NCI-H510A treated with DMSO at 0.1 percent for 48 hours (cell line): Measurements from ENCODE around the gene UBR4.
"Not testable (repeated sequence)": the region's sequence is repeated elsewhere in the genome, so short reads cannot be mapped to it uniquely, and the experiment has no call there.

ENCODE experiments used
- DNase-seq: peaks from one replicate; lab custom pipeline; 2025; lab: John Stamatoyannopoulos, UW

The UBR4 gene

DNA sequence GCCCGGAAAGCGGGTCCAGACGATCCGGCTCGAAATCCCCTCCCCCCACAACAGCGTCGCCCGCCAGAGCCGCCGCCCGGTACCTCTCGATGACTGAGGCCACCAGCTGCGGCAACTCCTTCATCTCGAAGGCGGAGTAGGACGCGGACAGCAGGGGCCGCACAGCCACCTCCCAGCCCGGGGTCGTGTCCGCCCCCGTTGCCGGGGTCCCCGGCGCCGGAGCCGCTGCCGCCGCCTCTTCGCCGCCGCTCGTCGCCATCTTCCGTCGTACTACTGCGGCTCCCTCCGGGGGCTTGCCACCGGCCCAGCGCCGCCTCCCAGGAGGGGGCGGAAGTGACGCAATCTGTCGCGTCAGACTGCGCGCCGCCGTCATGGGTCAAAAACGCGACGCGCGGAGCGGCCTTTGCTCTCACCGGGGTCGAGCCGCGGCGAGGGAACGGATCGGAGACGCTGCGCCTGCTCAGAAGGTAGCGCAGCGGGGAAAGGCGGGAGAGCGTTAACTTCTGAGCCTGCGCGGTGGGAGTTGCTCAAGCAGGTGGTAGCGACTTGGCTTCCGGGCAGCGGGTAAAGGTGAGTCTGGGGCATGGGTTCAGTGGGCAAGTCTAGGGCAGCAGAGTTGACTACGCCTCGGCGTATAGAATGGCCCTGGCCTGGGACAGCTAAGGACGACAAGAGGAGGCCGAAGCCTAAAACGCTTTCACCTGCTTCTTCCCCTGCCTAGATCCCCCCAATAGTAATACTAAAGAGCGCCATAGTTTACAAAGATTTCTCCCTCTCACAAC, at the start of gene UBR4:
Gene UBR4 (minus strand): TSS at position 277 of the 782 bp plus-strand sequence. CDS start 18 bp downstream, at position 259.
- peak; percentile 93 for DNase-seq

- no peak for DNase-seq
Observed at GRCh38 chr1:19258353-19258752, 48.3 kb upstream of the UBR4 start.

DNA sequence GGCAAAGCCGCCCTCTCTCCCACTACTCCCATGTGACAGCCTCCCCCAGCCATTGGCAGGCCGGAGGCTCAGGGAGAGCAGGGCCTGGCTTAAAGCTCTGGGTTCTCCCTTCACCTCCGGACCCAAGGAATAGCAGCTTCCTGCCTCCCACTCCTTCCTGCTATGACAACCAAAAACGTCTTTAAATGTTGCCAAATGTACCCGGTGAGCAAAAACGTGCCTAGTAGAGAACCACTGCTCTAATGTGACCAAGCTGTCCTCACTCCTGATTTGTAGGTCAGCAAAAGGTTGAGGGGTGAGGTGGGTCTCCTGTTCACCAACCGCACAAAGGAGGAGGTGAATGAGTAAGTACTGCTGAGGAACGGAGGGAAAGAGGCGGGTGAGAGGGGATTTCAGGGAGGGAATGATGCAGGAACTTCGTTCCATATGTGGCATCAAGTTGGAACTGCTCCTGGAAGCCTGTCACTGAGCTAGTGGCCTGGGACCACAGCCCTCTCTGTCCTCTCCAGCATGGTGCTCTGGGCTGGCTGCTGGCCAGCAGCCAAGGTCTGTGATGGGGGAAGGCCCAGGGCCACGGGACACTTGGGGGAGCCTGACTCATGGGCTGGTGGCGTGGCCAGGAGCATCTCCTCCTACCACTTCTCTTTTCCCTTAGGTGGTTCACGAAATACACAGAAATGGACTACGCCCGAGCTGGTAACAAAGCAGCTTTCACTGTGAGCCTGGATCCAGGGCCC, 47.3 kb upstream of the UBR4 start:
- DNase-seq = no peak

- DNase-seq = not testable (repeated sequence)
Observed at GRCh38 chr1:19256301-19256700, 46.2 kb upstream of the UBR4 start.

DNA sequence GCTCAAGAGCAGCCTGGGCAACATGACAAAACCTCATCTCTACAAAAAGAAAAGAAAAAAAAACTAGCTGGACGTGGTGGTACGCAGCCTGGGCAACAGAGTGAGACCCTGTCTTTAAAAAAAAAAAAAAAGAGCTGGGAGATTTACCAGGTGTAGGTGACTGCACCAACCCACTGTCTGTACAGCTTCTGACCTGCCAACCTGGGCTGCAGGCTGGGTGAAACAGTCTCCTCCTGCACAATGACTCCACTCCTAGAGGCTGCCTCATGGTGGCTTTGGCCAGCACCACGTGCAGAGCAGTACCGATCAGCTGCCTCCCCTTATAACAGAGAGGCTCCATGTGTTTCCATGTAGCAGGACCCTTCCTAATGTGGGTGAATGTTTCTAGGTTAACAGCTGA, 45.2 kb upstream of the UBR4 start:
- no peak for DNase-seq

DNA sequence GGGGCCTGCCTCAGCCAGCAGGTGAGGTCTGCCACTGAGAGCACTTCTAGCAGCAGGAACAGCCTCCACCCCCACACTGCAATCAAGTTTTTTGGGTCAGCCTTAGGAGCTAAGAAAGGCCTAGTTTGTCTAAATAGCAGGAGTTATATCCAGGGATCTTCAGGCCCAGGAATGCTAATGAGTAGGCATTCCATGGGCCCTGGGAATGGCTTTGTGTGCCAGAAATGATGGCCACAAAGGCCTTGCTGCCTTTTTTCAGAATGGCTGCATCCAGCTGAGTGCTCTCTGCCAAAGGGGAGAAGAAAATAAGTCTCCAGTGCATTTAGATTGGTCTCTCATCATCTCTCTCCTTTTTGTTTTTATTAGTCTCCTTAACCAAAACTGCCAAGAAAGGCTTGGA, 44.4 kb upstream of the UBR4 start:
- DNase-seq = no peak

DNA sequence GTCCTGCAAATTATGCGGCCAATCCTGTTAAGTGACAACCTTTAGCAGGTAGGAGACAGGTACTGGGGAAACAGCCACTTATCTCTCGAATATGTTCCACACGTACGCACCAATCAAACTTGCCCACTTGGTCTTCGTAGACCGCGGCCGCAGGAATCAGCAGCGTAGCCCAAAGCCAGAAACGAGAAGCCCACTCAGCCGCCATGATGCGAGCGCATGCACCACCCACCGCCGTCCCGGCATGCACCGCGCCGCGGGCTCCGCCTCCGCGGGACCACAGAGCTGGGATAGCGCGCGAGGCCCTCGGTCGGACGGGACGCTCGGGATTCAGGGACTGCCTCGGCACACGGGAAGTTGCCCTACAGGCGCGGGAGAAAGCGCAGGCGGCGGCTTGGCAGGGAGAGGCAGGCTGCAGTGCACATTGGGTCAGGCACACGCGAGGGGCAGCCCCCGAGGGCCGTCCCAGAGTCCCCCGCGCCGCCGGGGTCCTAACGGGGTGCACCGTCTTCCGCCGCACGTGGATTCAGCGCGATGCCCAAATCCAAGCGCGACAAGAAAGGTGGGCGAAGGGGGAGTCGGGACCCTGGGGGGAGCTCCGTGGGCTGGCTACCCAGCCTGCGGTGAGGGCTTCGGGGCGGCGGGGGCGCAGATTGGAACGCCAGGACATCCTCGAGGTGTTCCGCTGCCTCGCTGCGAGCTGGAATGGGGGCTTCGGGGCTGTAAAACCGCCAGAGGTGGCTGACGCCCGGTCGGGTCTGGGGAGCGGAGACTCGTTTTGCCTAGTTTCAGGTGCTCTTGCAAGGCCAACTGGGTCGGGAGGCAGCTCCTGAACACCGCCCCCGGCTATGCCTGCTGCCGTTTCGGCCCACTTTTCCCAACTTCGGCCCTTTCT, 41.5 kb upstream of the UBR4 start, which contains the start of the genes EMC1 and MRTO4:
Gene EMC1 (minus strand): TSS at position 220 of the 892 bp plus-strand sequence. CDS start 15 bp downstream, at position 205.
Gene MRTO4 (plus strand): TSS at position 501 of the 892 bp plus-strand sequence. CDS start 31 bp downstream, at position 532.
- peak; percentile 77 for DNase-seq

GRCh38 chr1:19250629-19251304, 40.7 kb upstream of the UBR4 start:
- no peak for DNase-seq

GRCh38 chr1:19240673-19241538, 30.8 kb upstream of the UBR4 start:
- peak; percentile 60 for DNase-seq

GRCh38 chr1:19239876-19240275, 29.8 kb upstream of the UBR4 start:
- no peak for DNase-seq

GRCh38 chr1:19234224-19234623, 24.2 kb upstream of the UBR4 start:
- DNase-seq = no peak

DNA sequence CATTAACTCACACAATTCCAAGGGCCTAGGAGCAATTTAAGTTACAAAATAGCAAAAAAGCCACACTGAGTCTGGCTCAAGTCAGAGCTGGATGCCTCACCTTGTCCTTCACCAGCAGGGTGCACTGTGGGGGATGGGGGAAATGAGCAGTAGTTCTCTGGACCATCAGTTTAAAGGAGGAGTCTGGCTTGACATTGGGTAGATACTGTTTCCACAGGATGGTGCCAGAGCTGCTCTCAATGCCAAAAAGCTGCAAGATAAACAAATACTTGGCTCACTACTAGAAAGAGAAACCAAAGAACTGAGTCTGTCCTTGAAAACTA, 22.4 kb upstream of the UBR4 start:
- DNase-seq = no peak

DNA sequence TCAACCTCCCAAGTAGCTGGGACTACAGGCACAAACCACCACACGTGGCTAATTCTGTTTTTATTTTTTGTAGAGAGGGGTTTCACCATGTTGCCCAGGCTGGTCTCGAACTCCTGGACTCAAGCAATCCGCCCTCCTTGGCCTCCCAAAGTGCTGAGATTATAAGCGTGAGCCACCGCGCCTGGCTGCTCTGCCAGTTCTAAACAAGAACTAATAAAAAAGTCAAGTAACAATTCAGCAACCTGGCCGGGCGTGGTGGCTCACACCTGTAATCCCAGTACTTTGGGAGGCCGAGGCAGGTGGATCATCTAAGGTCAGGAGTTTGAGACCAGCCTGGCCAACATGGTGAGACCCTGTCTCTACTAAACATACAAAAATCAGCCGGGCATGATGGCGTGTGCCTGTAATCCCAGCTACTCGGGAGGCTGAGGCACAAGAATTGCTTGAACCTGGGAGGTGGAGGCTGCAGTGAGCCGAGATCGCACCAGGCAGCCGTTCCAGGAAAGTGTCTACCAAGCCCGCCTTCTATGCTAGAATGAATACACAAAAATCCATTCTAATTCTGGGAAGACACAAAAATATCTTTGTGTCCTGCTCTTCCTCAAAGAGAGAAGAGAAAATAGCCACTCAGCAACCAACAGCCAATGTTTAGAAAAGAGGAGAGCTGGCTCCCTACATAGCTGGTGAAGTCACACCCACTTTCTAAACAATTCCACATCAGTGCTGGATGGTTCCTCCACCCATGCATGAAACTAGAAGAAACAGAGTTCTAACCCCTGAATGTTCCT, 21.9 kb upstream of the UBR4 start:
- not testable (repeated sequence) for DNase-seq

GRCh38 chr1:19229828-19230325, 19.8 kb upstream of the UBR4 start:
- DNase-seq = no peak

- no peak for DNase-seq
Observed at GRCh38 chr1:19229229-19229628, 19.2 kb upstream of the UBR4 start.

DNA sequence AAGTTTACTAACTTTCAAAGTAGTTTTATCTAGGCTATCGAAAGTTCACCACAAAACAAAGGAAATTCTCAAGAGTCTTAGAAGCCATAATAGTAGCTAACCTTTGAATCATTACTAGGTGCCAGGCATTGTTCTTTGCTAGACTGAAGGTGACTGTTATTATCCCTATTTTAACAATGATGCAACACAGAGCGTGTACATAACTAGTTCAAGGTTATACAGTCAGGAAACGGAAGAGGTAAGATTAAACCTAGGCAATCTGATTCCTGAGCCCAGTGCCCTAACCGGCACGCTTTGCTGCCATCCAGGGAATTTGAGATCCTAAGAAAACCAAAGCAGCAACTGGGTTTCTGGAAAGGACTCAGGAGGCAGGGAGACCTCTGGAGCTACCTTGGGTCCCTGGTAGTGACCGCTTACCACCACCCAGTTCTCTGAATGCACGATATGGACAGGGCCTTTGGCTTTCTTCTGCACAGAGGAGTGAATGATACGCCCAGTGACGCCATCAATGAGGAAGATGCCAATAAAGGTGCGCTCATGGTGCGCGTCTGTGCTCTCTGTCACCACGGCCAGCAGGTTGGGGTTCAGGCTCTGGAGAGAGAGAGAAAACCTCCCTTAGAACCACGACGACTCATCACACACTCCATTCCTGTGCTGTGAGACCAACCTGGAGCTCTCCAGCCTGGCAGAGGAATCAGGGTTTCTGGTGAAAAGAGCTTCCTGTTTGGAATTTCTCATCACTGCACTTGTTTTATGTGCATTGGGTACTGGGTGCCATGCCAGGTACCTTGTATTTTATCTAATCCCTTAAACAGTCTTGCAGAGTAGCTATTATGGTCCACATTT, 13.1 kb upstream of the UBR4 start:
- DNase-seq = no peak

DNA sequence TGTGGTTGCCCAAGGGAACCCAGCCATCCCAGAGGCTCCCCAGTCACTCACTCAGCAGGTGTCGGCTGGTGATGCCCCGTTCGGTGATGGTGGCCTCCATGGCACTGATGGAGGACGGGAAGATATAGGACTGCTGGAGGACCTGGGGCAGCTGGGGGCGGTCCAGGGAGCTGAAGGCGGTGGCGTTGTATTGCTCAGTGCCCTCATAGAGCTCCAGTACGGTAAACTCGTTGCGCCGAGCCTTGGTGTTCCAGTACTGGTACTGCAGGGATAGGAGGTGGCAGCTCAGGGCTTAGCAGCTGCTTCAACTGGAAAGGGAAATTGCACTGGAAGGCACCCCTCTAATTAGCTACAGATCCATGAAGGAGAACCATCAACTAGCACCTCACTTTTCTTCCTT, 12.5 kb upstream of the UBR4 start:
- DNase-seq = no peak

DNA sequence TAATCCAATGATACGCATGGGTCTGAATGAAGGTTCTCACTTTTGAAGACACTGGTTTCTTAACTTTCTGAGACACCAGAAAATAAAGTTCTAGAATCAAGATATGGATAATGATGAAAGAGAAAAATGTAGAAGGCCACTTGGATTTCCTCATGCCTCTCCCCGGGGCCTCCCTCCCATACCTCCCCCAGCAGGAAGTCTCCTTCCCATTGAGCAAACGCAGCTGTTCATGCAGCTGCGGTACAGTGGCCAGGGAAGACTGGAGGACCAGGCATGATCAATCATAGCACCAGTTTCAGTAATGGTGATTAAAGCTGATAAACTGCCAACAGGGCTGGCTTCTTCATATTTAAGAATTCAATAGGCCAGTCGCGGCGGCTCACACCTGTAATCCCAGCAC, 10.9 kb upstream of the UBR4 start:
- no peak for DNase-seq
